Breast epithelium (tissue), 4 donors: ENCODE results near the gene SLC17A5. TPM values are rescaled to one million over a fixed set of nuclear protein-coding genes. Genes with fewer than 3 reads are reported as not detected.
"Not testable (repeated sequence)": the region's sequence is repeated elsewhere in the genome, so short reads cannot be mapped to it uniquely, and the experiment has no call there.

ENCODE experiments used
- DNase-seq, 2 donors: peaks; one replicate each; pipeline ENCODE4 v3.0.0-alpha.2; 2019; ENCODE audit warnings: low spot score in 2 of 2
- H3K27ac ChIP-seq, 2 donors: fragments of 200-600 bp; sonication (generic) in 1 of 2; one replicate each; pipeline ENCODE4 v1.5.1; 2016 to 2019; ENCODE audit warnings: mild to moderate bottlenecking in 1 of 2
- H3K27me3 ChIP-seq, 2 donors: fragments of 200-600 bp; sonication (generic) in 1 of 2; one replicate each; pipeline versions ENCODE4 v1.5.1 to v1.6.0; 2017 to 2019; ENCODE audit warnings: control low read depth in 1 of 2, mild to moderate bottlenecking in 1 of 2
- H3K36me3 ChIP-seq: fragments of 200-600 bp; one replicate; pipeline ENCODE4 v1.5.1; 2019
- H3K4me1 ChIP-seq, 2 donors: fragments of 200-600 bp; sonication (generic); one replicate each; pipeline ENCODE4 v1.5.1; 2016 to 2019; ENCODE audit warnings: control low read depth in 1 of 2
- H3K4me3 ChIP-seq, 3 donors: fragments of 200-600 bp; sonication (generic); 1 replicate in 2 of 3; 2 replicates in 1 of 3; pipeline ENCODE4 v1.5.1; 2016 to 2019; ENCODE audit warnings: mild to moderate bottlenecking in 3 of 3, moderate library complexity in 2 of 3
- H3K9me3 ChIP-seq, 2 donors: fragments of 200-600 bp; sonication (generic) in 1 of 2; one replicate each; pipeline ENCODE4 v1.5.1; 2016 to 2019; ENCODE audit warnings: control low read depth in 1 of 2
- POLR2A ChIP-seq: fragments of 450-650 bp; IDR thresholded peaks from one replicate; pipeline ENCODE4 v1.6.1; 2016; ENCODE audit warnings: antibody characterized with exemption, mild to moderate bottlenecking, moderate library complexity
- POLR2AphosphoS5 ChIP-seq, 3 donors: sonication (generic); formaldehyde crosslinking; IDR thresholded peaks; one replicate each; pipeline ENCODE4 v1.6.1; 2017; ENCODE audit warnings: antibody characterized with exemption in 3 of 3
- intact Hi-C: fragments of 100-400 bp; cut with DNase I; formaldehyde crosslinking; loops from one replicate; pipeline ENCODE4 v1.15.1; 2023; ENCODE audit warnings: low total_unique reads
- total RNA-seq, 3 donors: library from RNA; depleted of rRNA; stranded (reverse); fragments of >200 nt; gene quantifications; one replicate each; pipeline ENCODE4 v1.1.0, GENCODE V29; 2016
- TF ChIP-seq, protein P1 (sequence below), 3 donors: fragments of 450-650 bp; IDR thresholded peaks; one replicate each; pipeline ENCODE4 v1.5.1; 2016 to 2017; ENCODE audit warnings: antibody characterized with exemption in 3 of 3, mild to moderate bottlenecking in 3 of 3, moderate library complexity in 3 of 3

SLC17A5 gene
- total RNA-seq, 3 donors from 2014 or later = 28.8 to 35.1 (median 35.0) TPM

DNA sequence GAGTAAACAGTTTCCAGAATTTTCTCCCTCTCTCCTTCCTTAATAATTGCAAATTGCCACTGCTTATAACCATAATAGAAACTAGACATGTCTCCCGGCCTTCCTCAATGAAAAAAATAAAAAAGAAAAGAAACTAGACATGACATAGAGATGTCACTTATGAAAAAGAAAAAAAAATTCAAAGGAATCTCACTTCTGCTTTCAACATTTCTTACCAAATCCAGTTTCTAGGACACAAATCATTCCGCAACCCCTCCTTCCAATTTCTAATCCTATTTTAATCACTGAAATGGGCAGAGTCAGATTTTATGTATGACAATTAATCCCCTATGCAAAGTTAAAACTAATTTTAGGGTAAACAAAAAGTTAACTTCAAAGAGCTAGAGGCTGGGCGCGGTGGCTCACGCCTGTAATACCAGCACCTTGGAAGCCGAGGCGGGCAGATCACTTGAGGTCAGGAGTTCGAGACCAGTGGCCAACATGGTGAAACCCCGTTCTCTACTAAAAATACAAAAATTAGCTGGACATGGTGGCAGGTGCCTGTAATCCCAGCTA is 92.9 kb downstream of the SLC17A5 start:
- no peak for TF ChIP-seq POLR2A
- intact Hi-C loops = no loop called here
- H3K4me3 ChIP-seq = no peak overlapping the region
- DNase-seq = no peak
- no peak overlapping the region for H3K27ac ChIP-seq
- H3K9me3 ChIP-seq = no peaks in the 10 kb centered on the region
- no peaks in the 10 kb centered on the region for H3K27me3 ChIP-seq
- H3K36me3 ChIP-seq = no peaks in the 10 kb centered on the region
- no peaks in the 10 kb centered on the region for H3K4me1 ChIP-seq

DNA sequence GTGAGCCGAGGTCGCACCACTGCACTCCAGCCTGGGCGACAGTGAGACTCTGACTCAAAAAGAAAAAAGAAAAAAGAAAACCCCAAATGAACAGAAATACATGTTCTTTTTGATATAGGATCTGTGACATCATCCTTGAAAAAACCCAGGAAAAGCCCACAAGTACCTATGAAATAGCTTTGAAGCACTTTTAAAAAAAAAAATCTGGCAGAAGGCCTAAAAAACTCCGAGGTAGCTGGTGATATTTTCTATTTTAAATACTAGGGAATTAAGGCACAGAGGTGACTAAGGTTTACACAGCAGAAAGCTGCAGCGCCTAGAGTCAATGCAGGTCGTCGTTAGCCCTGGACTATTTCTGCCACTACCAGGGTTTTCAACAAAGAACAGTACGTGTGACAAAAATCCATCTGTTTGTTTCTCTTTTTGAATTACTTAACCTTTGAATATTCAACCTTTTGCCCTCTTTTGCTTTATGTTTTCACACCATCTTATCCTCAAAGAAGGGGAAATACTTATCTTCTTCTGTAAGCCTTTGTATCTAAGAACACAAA is 93.5 kb downstream of the SLC17A5 start:
- TF ChIP-seq, protein P1, sequence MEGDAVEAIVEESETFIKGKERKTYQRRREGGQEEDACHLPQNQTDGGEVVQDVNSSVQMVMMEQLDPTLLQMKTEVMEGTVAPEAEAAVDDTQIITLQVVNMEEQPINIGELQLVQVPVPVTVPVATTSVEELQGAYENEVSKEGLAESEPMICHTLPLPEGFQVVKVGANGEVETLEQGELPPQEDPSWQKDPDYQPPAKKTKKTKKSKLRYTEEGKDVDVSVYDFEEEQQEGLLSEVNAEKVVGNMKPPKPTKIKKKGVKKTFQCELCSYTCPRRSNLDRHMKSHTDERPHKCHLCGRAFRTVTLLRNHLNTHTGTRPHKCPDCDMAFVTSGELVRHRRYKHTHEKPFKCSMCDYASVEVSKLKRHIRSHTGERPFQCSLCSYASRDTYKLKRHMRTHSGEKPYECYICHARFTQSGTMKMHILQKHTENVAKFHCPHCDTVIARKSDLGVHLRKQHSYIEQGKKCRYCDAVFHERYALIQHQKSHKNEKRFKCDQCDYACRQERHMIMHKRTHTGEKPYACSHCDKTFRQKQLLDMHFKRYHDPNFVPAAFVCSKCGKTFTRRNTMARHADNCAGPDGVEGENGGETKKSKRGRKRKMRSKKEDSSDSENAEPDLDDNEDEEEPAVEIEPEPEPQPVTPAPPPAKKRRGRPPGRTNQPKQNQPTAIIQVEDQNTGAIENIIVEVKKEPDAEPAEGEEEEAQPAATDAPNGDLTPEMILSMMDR (IDR thresholded peaks at IDR 0.05) = no peak
- TF ChIP-seq POLR2A = no peak
- no peak for TF ChIP-seq POLR2AphosphoS5 (IDR thresholded peaks at IDR 0.05)
- Histone ChIP-seq H3K27ac (no peak overlapping the region), H3K9me3 (no peaks in the 10 kb centered on the region), H3K27me3 (no peaks in the 10 kb centered on the region), H3K36me3 (no peaks in the 10 kb centered on the region), H3K4me3 (no peak overlapping the region), H3K4me1 (no peaks in the 10 kb centered on the region)
- intact Hi-C loops = no loop called here
- no peak for DNase-seq

DNA sequence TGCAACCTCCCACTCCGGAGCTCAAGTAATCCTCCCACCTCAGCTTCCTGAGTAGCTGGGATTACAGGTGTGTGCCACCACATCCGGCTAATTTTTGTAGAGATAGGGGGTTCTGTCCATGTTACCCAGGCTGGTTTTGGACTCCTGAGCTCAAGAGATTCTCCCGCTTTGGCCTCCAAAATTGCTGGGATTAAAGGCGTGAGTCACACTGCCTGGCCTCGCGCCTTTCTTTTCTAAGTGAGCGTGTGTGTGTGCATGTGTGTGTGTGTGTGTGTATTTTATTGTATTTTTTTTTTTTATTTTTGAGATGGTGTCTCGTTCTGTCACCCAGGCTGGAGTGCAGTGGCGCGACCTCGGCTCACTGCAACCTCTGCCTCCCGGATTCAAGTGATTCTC is 94.4 kb downstream of the SLC17A5 start:
- H3K4me3 ChIP-seq, H3K27ac ChIP-seq, DNase-seq, H3K36me3 ChIP-seq, intact Hi-C loops, H3K4me1 ChIP-seq, H3K27me3 ChIP-seq, H3K9me3 ChIP-seq: not testable (repeated sequence)

GRCh38 chr6:73558624-73559398 is 95.0 kb downstream of the SLC17A5 start:
- intact Hi-C loops = no loop called here
- Histone ChIP-seq H3K27ac (no peak overlapping the region), H3K36me3 (no peaks in the 10 kb centered on the region), H3K27me3 (no peaks in the 10 kb centered on the region), H3K9me3 (no peaks in the 10 kb centered on the region), H3K4me3 (no peak overlapping the region), H3K4me1 (no peaks in the 10 kb centered on the region)
- TF ChIP-seq POLR2AphosphoS5 (IDR thresholded peaks at IDR 0.05) (no peak), POLR2A (no peak)
- TF ChIP-seq, protein P1 (IDR thresholded peaks at IDR 0.05) = no peak
- DNase-seq = no peak

GRCh38 chr6:73556836-73557235 is 97.0 kb downstream of the SLC17A5 start:
- Histone ChIP-seq H3K27me3 (no peaks in the 10 kb centered on the region), H3K4me1 (no peaks in the 10 kb centered on the region), H3K9me3 (no peaks in the 10 kb centered on the region), H3K36me3 (no peaks in the 10 kb centered on the region), H3K4me3 (no peak overlapping the region), H3K27ac (no peak overlapping the region)
- intact Hi-C loops = no loop called here
- no peak for DNase-seq
- TF ChIP-seq, protein P1 (IDR thresholded peaks at IDR 0.05) = no peak
- TF ChIP-seq POLR2A (no peak), POLR2AphosphoS5 (IDR thresholded peaks at IDR 0.05) (no peak)

- H3K27ac ChIP-seq, H3K36me3 ChIP-seq, H3K27me3 ChIP-seq, DNase-seq, H3K4me3 ChIP-seq, H3K4me1 ChIP-seq, intact Hi-C loops, H3K9me3 ChIP-seq: not testable (repeated sequence)
Measured at GRCh38 chr6:73555380-73555949, 98.3 kb downstream of the SLC17A5 start.

- H3K27ac ChIP-seq, H3K4me3 ChIP-seq, H3K36me3 ChIP-seq, intact Hi-C loops, H3K4me1 ChIP-seq, DNase-seq, H3K27me3 ChIP-seq, H3K9me3 ChIP-seq: not testable (repeated sequence)
Measured at GRCh38 chr6:73551115-73551514, 102.7 kb downstream of the SLC17A5 start.
